Glomerular endothelial cell (primary cell): ENCODE results near the gene PGGT1B. TPM values are rescaled to one million over a fixed set of nuclear protein-coding genes. Genes with fewer than 3 reads are reported as not detected.

Experiments
- DNase-seq: peaks from one replicate; pipeline ENCODE4 v3.0.0-alpha.2; 2011; ENCODE audit warnings: low read depth, low spot score; ENCODE audit errors: extremely low read depth
- total RNA-seq: library from RNA; depleted of rRNA; stranded (reverse); fragments of >200 nt; gene quantifications from 2 replicates; pipeline ENCODE4 v1.2.3, GENCODE V29; 2015

Gene PGGT1B
- total RNA-seq, result 7.3 and 10.7 TPM in 2 replicates

DNA sequence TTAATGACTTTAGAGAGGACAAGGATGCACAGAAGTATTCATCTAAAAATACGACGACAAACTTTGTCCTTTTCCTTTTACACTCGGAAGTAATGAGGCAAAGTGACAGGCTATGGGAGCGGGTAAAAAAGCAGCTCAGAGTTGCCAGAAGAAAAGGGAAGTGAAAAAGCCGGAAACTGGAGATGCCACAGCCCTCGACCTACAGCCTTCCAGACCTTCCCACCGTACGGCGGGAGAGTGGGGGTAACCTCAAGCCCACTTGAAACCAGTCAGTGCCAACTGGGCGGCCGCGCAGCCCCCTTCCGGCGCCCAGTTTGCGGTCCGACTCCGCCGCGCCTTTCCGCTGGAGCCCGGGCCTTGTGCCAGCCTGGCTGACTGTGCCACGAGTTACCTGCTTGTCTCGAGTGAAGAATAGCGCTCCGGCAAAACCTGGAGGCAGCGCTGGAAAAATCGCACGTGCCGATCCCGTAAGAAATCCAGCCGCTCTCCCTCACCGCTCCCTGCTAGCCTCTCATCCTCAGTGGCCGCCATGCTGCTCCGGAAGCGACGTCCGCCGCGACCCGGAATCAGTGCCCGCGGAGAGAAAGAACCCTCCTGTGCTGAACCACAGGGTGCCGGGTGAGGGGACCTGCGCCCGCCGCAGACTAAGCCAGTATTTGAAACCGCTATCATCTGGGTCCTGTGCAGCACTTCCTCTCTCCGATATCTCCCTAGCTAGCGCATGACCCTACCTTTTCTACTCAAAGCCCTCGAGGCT lies at the start of gene PGGT1B:
Gene PGGT1B, minus strand, starts transcription at position 557 of the 757 bp plus-strand sequence. Its CDS starts 26 bp downstream, at position 531.
- no peak for DNase-seq

DNA sequence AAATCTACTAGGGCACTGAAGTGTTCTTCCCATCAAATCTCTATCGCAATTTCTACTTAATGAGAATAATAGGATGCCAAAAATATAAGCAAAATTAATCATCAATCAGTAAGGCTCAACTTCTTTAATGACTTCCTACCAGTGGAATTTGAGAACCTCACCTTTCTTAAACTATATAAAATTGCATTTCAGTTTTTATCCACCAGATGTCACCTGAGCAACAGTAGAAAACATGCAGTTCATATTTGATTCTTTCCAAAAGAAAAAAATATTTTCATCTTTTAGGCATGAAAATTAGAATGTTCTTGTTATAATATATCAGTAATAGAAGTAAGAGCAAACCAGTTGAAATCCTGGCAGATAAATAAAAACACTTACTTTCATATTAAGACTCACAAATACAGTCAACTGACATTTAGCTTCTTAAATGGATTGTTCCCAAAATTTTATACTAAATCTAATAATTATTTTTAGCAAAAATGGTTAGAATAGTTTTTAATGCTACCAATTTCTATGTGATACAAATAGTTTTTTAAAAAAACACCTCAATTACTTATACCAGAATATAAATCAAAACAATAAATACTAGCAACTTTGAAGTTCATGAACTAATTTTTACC lies 47.2 kb upstream of the PGGT1B start:
- peak; percentile 36 for DNase-seq

DNA sequence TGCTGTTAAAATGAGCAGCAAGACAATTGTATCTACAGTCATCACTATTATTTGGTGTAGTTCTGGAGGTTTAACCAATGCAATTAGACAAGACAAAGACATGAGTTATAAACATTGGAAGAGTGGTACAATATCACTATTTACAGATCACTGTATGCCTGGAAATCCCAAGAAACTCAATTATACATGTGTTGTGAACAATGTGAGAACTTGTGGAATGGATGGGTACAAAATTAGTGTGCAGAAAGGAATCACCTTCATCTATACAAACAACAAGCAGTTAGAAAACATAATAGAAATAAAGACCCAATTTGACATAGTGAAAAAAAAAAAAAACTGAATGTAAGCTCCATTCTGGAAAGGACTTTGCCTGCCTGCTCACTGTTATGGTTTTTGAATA lies 46.1 kb upstream of the PGGT1B start:
- no peak for DNase-seq

DNA sequence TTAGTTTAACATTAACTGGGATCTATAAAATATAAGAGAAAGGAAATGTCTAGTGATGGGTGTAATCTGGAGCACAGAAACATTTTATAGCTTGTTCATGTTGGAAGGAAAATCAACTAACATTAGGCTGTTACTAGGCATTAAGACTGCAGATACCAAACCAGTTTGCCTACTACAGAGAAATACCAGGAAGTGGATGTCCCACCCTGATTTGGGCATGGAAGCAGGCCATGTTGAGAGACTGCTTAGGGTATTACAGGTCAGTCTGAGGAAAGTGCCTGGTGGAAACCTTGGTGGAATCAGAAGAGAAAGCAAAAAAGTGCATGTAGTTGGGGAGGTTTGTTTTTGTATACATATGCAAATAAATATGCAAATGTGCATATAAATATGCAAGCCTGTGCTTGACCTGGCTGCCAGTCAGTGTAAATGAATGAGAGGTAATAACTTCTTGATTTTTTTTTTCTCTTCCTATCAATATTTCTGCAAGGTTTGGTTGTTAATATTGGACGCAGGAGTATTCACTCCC lies 43.4 kb upstream of the PGGT1B start:
- no peak for DNase-seq

DNA sequence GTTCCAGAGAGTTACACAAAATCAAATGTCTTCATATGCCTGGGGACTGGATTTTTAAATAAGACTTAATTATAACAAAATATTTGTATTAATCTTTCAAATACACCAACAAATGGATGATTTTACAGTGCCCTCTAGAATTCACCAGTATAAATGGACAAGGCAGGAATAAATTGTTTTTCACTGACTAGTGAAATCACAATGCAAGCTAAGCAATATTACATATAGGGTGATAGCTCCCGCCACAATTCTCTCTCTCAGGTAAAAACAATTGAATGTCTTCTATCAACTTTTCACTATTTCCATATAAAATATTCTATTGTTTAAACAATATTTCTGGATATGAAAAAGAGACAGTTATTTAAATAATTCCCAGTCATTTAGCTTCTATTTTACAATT lies 41.8 kb upstream of the PGGT1B start:
- DNase-seq, result no peak

DNA sequence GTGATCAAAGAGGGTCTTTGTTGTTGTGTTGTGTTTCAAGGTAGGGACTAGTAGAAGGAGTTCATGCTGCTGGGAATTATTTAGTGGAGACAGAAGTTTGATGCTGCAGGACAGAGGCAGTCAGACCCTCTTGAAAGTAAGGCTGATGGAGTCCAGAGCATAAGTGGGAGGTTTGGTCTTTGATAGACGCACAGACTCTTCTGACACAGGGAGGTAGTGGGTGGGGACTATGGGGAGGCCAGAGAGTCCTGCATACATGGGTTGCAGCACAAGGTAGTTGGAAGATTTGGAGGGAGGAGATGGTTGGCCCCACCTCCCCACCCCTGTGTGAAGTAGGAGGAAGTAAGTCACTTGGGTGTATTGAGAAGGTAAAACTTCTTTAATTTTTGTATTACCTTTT lies 36.1 kb upstream of the PGGT1B start:
- no peak for DNase-seq

DNA sequence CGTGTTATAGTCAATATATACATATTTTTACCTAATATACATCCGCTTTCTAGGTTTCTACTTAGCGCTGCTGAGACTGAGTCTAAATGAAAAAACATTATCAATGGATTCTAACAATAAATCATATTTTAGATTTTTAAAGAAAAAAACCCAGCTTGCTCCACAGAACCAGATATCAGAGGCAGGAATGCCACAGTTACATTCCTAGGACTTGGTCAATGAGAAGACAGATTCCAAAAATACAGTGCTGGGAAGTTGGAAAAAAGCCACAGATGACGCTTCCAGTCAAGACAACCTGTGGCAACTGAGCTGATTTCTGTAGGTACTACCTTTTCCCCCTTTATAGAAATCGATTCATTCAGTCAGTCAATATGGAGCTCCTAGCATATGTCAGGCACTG lies 34.4 kb upstream of the PGGT1B start:
- DNase-seq, result no peak

DNA sequence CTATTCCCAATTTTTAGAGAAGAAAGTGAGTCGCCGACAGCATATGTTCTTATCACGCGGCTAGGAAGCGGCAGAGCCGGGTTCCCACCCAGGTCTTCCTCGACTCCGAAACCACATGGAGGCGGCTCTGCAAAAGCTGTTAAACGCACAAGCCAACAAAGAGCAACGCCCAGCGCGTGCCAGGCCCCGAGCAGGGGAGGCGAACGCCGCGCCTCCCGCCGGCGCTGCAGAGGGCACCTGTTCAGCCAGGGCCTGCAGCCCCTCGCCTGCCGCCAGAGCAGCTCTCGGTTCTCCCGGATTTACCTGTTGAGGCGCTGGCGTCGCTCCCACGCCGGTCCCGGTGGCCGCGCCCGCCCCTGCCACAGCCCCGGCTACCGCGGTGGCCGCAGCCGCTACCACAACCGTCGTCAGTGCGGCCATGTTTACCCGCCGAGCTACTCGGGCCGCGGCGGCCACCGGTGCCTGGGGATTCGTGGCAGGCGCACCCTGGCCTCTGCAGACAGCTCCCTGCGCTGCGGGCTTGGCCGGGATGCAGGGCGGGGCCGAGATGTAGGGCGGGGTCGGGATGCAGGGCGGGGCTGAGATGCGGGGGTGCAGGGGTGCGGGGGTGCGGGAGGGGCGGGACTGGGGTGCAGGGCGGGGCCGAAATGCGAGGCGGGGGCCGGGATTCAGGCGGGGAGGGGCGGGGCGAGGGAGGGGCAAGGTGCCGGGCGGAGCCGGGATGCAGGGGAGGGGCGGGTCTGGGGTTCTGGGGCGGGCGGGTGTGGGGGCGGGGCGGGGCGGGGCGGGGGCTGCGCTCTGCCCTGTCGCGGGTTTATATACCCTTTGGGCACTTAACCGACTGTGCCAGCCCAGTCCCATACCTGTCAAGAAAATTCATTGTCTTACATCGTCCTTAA lies 33.7 kb upstream of the PGGT1B start, which contains the start of gene CCDC112:
Gene CCDC112, minus strand, starts transcription at position 531 of the 899 bp plus-strand sequence. Its CDS starts 111 bp downstream, at position 420.
- no peak for DNase-seq

DNA sequence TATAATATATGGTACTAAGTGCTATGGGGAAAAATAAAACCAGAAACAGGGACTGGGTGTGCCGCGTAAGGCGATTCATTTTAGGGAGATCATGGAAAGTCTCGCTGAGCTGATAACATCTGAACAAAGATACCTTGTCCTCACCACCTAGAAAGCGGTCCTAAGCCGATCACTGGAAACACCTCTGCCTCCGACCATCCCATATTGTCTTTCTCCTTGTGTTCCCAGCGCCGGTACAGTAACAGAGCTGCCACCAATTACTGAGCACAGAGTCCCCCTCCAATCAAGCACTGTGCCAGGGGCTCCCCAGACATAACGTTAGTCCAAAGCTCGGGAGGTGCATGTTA lies 33.1 kb upstream of the PGGT1B start:
- no peak for DNase-seq

DNA sequence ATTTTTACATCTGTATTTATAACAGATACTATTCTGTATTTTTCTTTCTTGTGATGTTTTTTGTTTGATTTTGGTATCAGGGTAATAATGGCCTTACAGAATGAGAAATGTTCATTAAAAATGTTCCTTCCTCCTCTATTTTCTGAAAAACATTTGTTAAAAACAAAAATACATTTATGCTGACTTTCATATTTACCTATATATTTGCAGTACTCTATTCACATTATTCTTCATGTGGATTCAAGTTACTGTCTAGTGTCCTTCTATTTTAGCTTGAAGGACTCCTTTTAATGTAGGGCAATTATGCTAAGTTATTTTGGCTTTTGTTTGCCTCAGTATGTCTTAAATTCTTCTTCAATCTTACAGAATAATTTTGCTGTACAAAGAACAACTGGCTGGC lies 28.7 kb upstream of the PGGT1B start:
- no peak for DNase-seq

DNA sequence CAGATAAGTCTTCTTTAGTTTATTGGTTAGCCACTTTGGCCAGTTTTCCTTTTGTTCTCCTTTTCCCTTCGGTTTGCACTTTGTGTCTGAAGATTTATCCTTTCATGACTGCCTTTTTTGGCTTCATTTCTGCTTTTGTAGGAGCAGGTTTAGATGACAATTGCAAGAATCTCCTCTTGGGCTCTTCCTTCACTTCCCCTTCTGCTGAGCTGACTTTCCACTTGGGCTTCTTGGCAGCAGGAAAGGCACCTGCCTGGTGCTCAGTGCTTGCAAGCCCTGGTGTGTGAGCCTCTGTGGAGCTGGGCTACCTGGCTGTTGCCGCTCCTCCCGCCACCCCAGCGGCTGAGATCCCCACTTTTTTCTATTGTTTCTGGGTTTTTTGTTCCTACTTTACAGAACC lies 26.4 kb upstream of the PGGT1B start:
- DNase-seq, result no peak

DNA sequence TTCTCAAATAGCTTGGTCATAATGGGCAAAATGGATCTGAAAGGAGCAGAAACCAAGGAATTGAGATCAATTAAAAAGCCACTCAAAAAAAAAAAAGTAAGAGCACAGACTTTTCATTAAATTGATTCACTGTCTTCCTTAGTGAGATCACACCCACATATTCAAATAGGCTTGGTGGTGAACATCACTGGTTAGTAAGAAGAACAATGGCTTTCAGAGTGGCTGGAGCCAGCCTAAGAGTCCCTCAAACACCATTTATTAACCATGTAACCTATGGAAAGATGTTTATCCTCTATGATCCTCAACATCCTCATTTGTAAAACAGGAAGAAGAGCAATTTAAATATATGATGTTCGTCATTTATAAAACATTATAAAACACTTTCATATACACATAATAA lies 21.3 kb upstream of the PGGT1B start:
- DNase-seq, result no peak

DNA sequence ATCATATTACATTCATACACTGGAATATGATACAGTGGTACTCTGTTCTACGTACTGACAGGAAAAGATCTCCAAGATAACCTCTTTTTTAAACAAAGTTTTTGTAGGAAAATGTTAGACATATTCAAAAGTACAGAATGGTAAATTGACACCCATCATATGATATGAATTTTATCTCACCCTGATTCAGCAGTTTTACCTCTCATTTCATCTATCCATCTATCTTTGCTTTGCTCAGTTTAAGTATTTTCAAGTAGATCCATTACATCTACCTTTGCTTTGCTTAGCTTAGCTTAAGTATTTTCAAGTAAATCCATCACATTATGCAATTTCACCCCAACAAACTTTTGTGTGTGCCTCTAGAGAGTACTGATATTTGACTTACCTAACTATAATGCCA lies 19.5 kb upstream of the PGGT1B start:
- no peak for DNase-seq

DNA sequence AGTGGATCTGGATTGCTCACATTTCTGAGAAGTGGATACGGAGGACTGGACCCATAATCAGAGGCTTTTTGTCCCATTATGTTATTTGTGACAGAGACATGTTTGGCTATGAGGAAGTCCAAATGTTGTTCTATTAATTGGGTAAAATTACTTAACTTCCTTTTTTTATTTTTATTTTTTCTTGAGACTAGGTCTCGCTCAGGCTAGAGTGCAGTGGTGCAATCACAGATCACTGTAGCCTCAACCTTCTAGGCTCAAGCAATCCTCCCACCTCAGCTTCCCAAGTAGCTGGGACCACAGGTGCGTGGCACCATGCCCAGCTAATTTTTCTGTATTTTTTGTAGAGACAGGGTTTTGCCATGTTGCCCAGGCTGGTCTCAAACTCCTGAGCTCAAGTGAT lies 11.9 kb upstream of the PGGT1B start:
- no peak for DNase-seq

DNA sequence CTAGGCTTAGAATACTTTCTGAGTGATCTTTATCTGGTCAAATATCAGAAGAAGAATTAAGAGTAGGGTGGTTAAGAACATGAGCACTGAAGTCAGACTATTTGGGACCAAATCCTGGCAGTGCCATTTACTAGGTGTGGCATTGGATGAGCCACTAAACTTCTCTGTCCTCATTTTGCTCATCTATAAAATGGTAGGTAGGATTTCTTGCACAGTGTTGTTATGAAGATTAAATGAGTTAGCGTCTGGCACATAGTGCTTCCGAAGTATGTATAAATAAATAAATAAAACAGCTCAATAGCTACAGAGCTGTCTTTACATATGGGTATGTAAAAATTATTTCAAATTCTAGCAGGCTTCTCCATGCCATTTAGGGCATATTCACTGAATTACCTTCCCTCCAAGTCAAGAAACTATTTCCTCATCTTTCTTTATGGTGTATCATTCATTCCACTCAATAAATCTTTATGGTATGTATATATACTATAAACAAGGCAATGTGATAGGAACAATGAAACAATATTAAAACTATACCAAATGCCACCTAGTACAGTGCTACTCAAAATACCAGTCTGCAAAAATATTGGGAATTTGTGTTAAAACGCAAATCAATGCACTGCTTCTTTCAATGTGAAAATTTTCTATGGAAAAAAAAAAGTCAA lies 9.8 kb upstream of the PGGT1B start:
- DNase-seq, result no peak

DNA sequence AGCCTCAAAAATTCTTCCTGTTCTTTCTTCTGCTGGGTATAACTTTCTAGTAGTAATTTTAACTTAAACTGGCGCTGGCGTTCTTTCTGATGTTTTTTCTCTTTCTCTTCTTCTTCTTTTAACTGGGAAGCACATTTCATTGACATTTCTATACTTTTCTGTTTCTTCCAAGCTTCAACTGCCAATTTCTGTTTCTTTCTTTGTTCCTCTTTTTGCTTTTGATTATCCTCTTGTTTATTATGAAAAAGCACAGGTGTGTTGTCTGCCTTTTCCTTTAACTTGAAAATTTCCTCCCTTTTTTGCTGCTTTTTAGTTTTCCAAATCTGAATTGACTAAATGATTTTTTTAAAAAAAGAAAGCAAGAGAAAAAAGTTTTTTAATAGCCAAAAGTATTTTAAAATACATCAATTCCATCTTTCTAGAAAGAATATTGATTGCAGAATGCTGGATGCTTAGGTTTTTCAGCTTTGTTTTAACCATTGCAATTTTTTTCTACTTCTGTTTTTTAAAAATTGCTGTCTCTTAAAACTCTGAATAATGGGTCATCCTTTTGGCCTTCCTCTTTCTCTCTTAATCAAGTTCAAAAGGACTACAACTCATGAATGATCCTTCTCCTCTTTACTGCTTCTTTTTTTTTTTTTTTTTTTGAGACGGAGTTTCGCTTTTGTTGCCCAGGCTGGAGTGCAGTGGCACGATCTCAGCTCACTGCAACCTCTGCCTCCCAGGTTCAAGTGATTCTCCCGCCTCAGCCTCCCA lies 8.8 kb upstream of the PGGT1B start:
- no peak for DNase-seq

DNA sequence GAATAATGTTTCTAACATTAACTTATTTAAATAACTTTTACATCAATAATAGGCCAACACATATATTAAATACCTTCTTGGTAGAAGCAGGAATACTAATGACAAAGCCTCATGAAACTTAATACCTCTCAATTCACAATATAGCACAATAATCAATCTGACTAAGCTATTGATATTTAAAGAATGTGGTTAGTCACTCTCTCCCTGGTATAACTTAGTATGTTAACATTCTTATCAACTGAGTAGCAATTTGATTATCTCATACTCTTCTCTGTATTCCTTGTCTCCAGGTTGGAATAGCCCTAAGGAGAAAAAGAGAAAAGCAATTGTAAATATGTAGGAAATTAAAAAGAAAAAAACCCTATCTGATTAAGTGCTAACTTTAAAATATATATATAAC lies 4.9 kb upstream of the PGGT1B start:
- DNase-seq, result no peak

DNA sequence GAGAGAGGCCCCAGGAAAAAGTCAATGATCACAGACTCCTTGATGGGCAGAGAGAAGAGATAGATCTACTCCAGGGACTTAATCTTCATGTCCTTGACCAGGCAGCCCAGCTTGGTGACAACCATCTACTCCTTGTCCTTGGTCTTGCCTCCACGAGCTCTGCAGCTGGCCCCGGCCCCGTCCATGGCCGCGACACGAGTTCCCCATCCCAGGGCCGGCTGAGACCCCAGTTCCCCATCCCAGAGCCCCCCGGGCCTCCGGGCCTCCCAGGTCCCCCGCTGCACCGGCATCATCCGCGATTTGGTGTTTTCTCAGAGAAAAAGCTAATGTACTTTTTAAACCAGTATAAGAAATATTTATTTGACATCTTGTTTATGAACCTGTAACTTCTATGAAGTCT lies 2.5 kb upstream of the PGGT1B start:
- no peak for DNase-seq

DNA sequence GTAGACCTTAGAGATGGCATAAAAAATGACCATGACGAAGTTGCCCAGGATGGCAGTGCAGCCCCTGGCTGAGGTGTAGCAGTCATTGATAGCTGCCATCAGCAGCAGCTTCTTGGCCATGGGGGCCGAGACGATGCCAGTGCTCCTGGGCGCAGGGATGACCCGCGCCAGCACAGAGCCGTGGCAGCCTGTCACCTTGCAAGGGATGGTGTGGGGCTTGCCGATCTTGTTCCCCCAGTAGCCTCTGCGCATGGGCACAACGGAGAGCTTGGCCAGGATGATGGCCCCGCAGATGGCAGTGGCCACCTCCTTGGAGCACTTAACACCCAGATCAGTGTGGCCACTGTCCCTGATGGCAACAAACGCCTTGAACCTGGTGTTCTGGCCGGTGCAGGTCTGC lies 2.1 kb upstream of the PGGT1B start:
- DNase-seq, result no peak

DNA sequence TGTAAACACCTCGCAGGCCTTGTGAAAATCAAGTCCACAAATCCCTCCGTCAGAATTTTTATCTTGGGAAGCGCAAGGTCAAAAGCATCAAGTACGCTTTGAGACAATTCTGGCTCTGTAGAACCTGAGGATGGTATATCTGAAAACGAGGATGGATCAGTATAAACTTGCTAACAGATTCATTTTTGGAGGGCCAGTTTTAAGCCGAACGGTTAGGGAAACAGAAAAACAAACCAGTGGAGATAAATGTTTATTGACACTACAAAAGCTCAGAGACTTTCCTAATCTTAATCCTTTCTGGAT lies 352 bp upstream of the PGGT1B start:
- DNase-seq, result peak; percentile 23
